Duodenal mucosa (tissue), 2 donors: Measurements from ENCODE around the gene AJAP1.
A peak's percentile ranks its signal among the peaks of the same experiment; 100 is the strongest.

Source experiments
- H3K27ac ChIP-seq: one replicate; pipeline ENCODE4 v1.7.0; 2013; ENCODE audit warnings: low read depth, low read length
- H3K27me3 ChIP-seq, 2 donors: one replicate each; pipeline ENCODE4 v1.7.0; 2013; ENCODE audit warnings: low read length in 2 of 2, control low read depth in 1 of 2; ENCODE audit not compliant: insufficient read depth in 2 of 2, control insufficient read depth in 1 of 2
- H3K36me3 ChIP-seq, 2 donors: one replicate each; pipeline ENCODE4 v1.7.0; 2013; ENCODE audit warnings: low read length in 2 of 2, control low read depth in 1 of 2; ENCODE audit not compliant: insufficient read depth in 2 of 2, control insufficient read depth in 1 of 2
- H3K4me1 ChIP-seq, 2 donors: one replicate each; pipeline ENCODE4 v1.7.0; 2013; ENCODE audit warnings: low read length in 2 of 2, control low read depth in 1 of 2; ENCODE audit not compliant: insufficient read depth in 2 of 2, control insufficient read depth in 1 of 2
- H3K4me3 ChIP-seq, 2 donors: one replicate each; pipeline ENCODE4 v1.7.0; 2013; ENCODE audit warnings: low read length in 2 of 2, low read depth in 1 of 2
- H3K9ac ChIP-seq, 2 donors: one replicate each; pipeline ENCODE4 v1.7.0; 2013; ENCODE audit warnings: low read length in 2 of 2, low read depth in 1 of 2
- H3K9me3 ChIP-seq, 2 donors: one replicate each; pipeline ENCODE4 v1.7.0; 2013; ENCODE audit warnings: low read length in 2 of 2, control low read depth in 1 of 2; ENCODE audit not compliant: control insufficient read depth in 1 of 2

AJAP1 gene

GRCh38 chr1:4647391-4647790 is 7.0 kb upstream of the AJAP1 start:
- Histone ChIP-seq H3K27ac (no peak overlapping the region), H3K9ac (no peak overlapping the region), H3K27me3 (peaks cover 0 to 11% of the 10 kb centered on the region in 2 donors), H3K36me3 (no peaks in the 10 kb centered on the region), H3K4me3 (no peak overlapping the region), H3K9me3 (no peaks in the 10 kb centered on the region), H3K4me1 (no peaks in the 10 kb centered on the region)

- Histone ChIP-seq H3K9me3 (no peaks in the 10 kb centered on the region), H3K27me3 (peaks cover 13 to 21% of the 10 kb centered on the region in 2 donors), H3K9ac (no peak overlapping the region), H3K36me3 (no peaks in the 10 kb centered on the region), H3K27ac (no peak overlapping the region), H3K4me3 (no peak overlapping the region), H3K4me1 (no peaks in the 10 kb centered on the region)
Observed at GRCh38 chr1:4648657-4649056, 5.8 kb upstream of the AJAP1 start.

GRCh38 chr1:4650481-4650880 is 3.9 kb upstream of the AJAP1 start:
- Histone ChIP-seq H3K27ac (no peak overlapping the region), H3K9ac (no peak overlapping the region), H3K4me3 (no peak overlapping the region), H3K36me3 (no peaks in the 10 kb centered on the region), H3K9me3 (no peaks in the 10 kb centered on the region), H3K4me1 (no peaks in the 10 kb centered on the region), H3K27me3 (peaks cover 15 to 23% of the 10 kb centered on the region in 2 donors)

- Histone ChIP-seq H3K36me3 (no peaks in the 10 kb centered on the region), H3K4me3 (no peak overlapping the region), H3K27me3 (peaks cover 15 to 23% of the 10 kb centered on the region in 2 donors), H3K9me3 (no peaks in the 10 kb centered on the region), H3K9ac (no peak overlapping the region), H3K4me1 (no peaks in the 10 kb centered on the region), H3K27ac (no peak overlapping the region)
Observed at GRCh38 chr1:4650981-4651380, 3.4 kb upstream of the AJAP1 start.

- H3K4me1 ChIP-seq: no peaks in the 10 kb centered on the region
- H3K36me3 ChIP-seq: no peaks in the 10 kb centered on the region
- peaks cover 25 to 37% of the 10 kb centered on the region in 2 donors for H3K27me3 ChIP-seq
- no peaks in the 10 kb centered on the region for H3K9me3 ChIP-seq
- H3K27ac ChIP-seq: no peak overlapping the region
- H3K4me3 ChIP-seq: peak overlapping the region in 1 of 2 donors; percentile 21
- H3K9ac ChIP-seq: no peak overlapping the region
Observed at GRCh38 chr1:4652631-4653327, 1.6 kb upstream of the AJAP1 start.

GRCh38 chr1:4653328-4653660 is 1.1 kb upstream of the AJAP1 start:
- H3K4me1 ChIP-seq: no peaks in the 10 kb centered on the region
- no peak overlapping the region for H3K4me3 ChIP-seq
- no peaks in the 10 kb centered on the region for H3K36me3 ChIP-seq
- H3K27me3 ChIP-seq: peaks cover 30 to 42% of the 10 kb centered on the region in 2 donors
- no peaks in the 10 kb centered on the region for H3K9me3 ChIP-seq
- H3K27ac ChIP-seq: no peak overlapping the region
- no peak overlapping the region for H3K9ac ChIP-seq

GRCh38 chr1:4654764-4655673 is 610 bp downstream of the AJAP1 start:
- H3K4me3 ChIP-seq: no peak overlapping the region
- H3K4me1 ChIP-seq: no peaks in the 10 kb centered on the region
- no peaks in the 10 kb centered on the region for H3K9me3 ChIP-seq
- H3K36me3 ChIP-seq: no peaks in the 10 kb centered on the region
- no peak overlapping the region for H3K27ac ChIP-seq
- H3K9ac ChIP-seq: no peak overlapping the region
- peaks cover 42 to 46% of the 10 kb centered on the region in 2 donors for H3K27me3 ChIP-seq

GRCh38 chr1:4655674-4656532 is 1.5 kb downstream of the AJAP1 start:
- Histone ChIP-seq H3K9ac (no peak overlapping the region), H3K27me3 (peaks cover 40 to 48% of the 10 kb centered on the region in 2 donors), H3K27ac (no peak overlapping the region), H3K36me3 (no peaks in the 10 kb centered on the region), H3K9me3 (no peaks in the 10 kb centered on the region), H3K4me1 (no peaks in the 10 kb centered on the region), H3K4me3 (no peak overlapping the region)

- no peaks in the 10 kb centered on the region for H3K4me1 ChIP-seq
- no peaks in the 10 kb centered on the region for H3K9me3 ChIP-seq
- peaks cover 40 to 48% of the 10 kb centered on the region in 2 donors for H3K27me3 ChIP-seq
- no peak overlapping the region for H3K27ac ChIP-seq
- no peaks in the 10 kb centered on the region for H3K36me3 ChIP-seq
- no peak overlapping the region for H3K9ac ChIP-seq
- H3K4me3 ChIP-seq: no peak overlapping the region
Observed at GRCh38 chr1:4656533-4657140, 2.2 kb downstream of the AJAP1 start.
